HepG2 (cell line): ENCODE measurements around the gene GART. TPM values are rescaled to one million over a fixed set of nuclear protein-coding genes. Genes with fewer than 3 reads are reported as not detected.

Source experiments
- GLI4 ChIP-seq: sonication (generic); formaldehyde crosslinking; IDR thresholded peaks from 2 replicates; pipeline ENCODE4 v1.5.1; 2020; ENCODE audit warnings: missing genetic modification reagents, mild to moderate bottlenecking, moderate library complexity, borderline replicate concordance
- HCFC1 ChIP-seq: fragments of 150-350 bp; IDR thresholded peaks from 2 replicates; pipeline ENCODE4 v1.6.1; 2014; ENCODE audit warnings: low read depth, low read length
- MIER2 ChIP-seq: IDR thresholded peaks from 2 replicates; pipeline ENCODE4 v1.6.1; 2016; ENCODE audit warnings: missing biosample characterization, missing genetic modification reagents
- MXD4 ChIP-seq: IDR thresholded peaks from 2 replicates; pipeline ENCODE4 v1.6.1; 2016; ENCODE audit warnings: mild to moderate bottlenecking, missing biosample characterization, missing genetic modification reagents
- REXO4 ChIP-seq: sonication (generic); formaldehyde crosslinking; IDR thresholded peaks from 2 replicates; pipeline ENCODE4 v1.8.0; 2022; ENCODE audit warnings: missing genetic modification reagents, mild to moderate bottlenecking, borderline replicate concordance
- RNF2 ChIP-seq: fragments of 450-650 bp; conservative IDR thresholded peaks from 2 replicates; pipeline ENCODE4 v1.6.1; 2016; ENCODE audit warnings: low read depth
- SIX4 ChIP-seq: sonication (generic); formaldehyde crosslinking; IDR thresholded peaks from 2 replicates; pipeline ENCODE4 v1.4.0; 2020; ENCODE audit warnings: missing genetic modification reagents
- SOX13 ChIP-seq, 3 experiments: fragments of 450-650 bp in 1 of 3; sonication (generic) in 1 of 3; formaldehyde crosslinking in 1 of 3; IDR thresholded peaks in 2 of 3; conservative IDR thresholded peaks in 1 of 3; 2 replicates each; pipeline versions ENCODE4 v1.5.0 to v1.6.1; 2016 to 2020; ENCODE audit warnings: antibody characterized with exemption in 1 of 3, mild to moderate bottlenecking in 1 of 3, missing compliant biosample characterization in 1 of 3, missing genetic modification reagents in 1 of 3, moderate library complexity in 1 of 3
- SPEN ChIP-seq: sonication (generic); formaldehyde crosslinking; IDR thresholded peaks from 2 replicates; pipeline ENCODE4 v1.5.1; 2020; ENCODE audit warnings: low read depth, mild to moderate bottlenecking, missing genetic modification reagents
- TAF1 ChIP-seq: sonication (generic); formaldehyde crosslinking; IDR thresholded peaks from 2 replicates; pipeline ENCODE4 v1.4.0; 2020; ENCODE audit warnings: missing genetic modification reagents
- YEATS4 ChIP-seq: sonication (generic); formaldehyde crosslinking; IDR thresholded peaks from 2 replicates; pipeline ENCODE4 v1.4.0; 2020; ENCODE audit warnings: missing genetic modification reagents, borderline replicate concordance
- ZNF235 ChIP-seq: sonication (generic); formaldehyde crosslinking; IDR thresholded peaks from 2 replicates; pipeline ENCODE4 v1.8.1; 2023; ENCODE audit warnings: mild to moderate bottlenecking, missing genetic modification reagents, borderline replicate concordance
- ZNF251 ChIP-seq: sonication (generic); formaldehyde crosslinking; IDR thresholded peaks from 2 replicates; pipeline ENCODE4 v1.9.0; 2021; ENCODE audit warnings: mild to moderate bottlenecking, missing genetic modification reagents
- ZNF292 ChIP-seq: sonication (generic); formaldehyde crosslinking; IDR thresholded peaks from 2 replicates; pipeline ENCODE4 v1.8.1; 2022; ENCODE audit warnings: mild to moderate bottlenecking, low read depth, missing genetic modification reagents, borderline replicate concordance
- ZNF318 ChIP-seq: sonication (generic); formaldehyde crosslinking; IDR thresholded peaks from 2 replicates; pipeline ENCODE4 v1.4.0; 2020; ENCODE audit warnings: mild to moderate bottlenecking, missing genetic modification reagents
- ZNF547 ChIP-seq: sonication (generic); formaldehyde crosslinking; IDR thresholded peaks from 2 replicates; pipeline ENCODE4 v1.5.1; 2020; ENCODE audit warnings: mild to moderate bottlenecking, missing genetic modification reagents
- ZNF839 ChIP-seq: sonication (generic); formaldehyde crosslinking; IDR thresholded peaks from 2 replicates; pipeline ENCODE4 v1.4.0; 2020; ENCODE audit warnings: missing genetic modification reagents, mild to moderate bottlenecking, borderline replicate concordance
- ZSCAN30 ChIP-seq: sonication (generic); formaldehyde crosslinking; IDR thresholded peaks from 2 replicates; pipeline ENCODE4 v1.5.0; 2020; ENCODE audit warnings: mild to moderate bottlenecking, missing genetic modification reagents
- polyA plus RNA-seq, 8 experiments: library from polyadenylated mRNA; depleted of rRNA in 3 of 8; stranded (reverse) in 7 of 8; unstranded in 1 of 8; fragments of >200 nt; fragmentation: Illumina TruSeq in 4 of 8; extraction: Trizol in 4 of 8; gene quantifications; 2 replicates each; pipeline versions ENCODE4 v1.2.1 to v1.2.3, GENCODE V29; 2011 to 2016; ENCODE audit warnings: low read depth in 4 of 8, missing spikeins in 1 of 8, mixed read lengths in 1 of 8; ENCODE audit not compliant: insufficient read depth in 1 of 8
- total RNA-seq, 5 experiments: library from RNA; depleted of rRNA; stranded (reverse); fragments of >200 nt; fragmentation: Illumina TruSeq; extraction: Trizol; gene quantifications; 2 replicates each; pipeline ENCODE4 v1.2.3, GENCODE V29; 2016; ENCODE audit warnings: low read depth in 1 of 5
- TF ChIP-seq, protein P1 (sequence below): sonication (generic); formaldehyde crosslinking; IDR thresholded peaks from 2 replicates; pipeline ENCODE4 v1.9.0; 2022; ENCODE audit warnings: missing genetic modification reagents, mild to moderate bottlenecking, borderline replicate concordance

Gene GART
- total and polyA plus RNA-seq, 2 of the 13 experiments (the other 11 are each of a cell fraction or from before 2014, with no cell fraction given): 17.9 to 109 TPM

DNA sequence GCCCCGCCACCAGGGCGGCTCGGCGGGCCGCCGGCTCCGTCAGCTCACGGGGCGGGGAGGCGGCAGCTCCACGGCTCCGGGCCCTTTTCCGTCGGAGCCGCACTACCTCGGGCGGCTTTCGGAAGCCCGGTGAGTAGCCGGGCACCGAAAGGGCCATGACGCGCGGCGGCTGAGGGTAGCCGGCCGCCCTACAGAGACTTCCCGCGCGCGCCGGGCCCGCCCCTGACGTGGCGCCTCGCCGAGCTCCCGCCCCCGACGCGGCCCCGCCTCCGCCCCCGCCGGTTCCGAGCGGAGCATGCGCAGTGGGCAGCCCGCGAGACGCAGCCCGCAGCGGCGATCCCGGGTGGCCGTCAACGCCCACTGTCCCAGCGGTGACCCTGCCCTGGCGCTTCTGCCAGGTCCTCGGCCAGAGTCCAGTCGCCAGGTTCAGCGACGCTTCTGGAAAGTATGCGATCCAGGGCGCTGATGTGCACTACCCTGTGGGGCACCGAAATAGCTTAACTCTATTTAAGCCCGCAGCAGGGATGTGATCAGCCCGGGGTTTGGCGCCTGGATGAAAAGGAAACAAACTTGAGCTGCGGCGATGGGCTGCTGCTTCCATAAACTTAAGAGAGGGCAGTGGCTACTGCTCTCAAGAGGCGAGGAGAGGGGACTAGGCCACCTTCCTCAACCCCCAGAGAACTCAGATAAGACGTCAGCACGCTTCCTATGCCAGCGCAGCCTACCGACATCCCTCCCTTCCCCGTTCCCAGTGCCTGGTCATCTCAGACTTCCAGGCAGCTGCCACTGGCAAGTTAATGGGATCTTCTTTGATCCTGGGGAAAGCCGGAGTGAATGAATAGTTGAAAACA is 46.8 kb upstream of the GART start, which contains the start of gene DONSON (continued):
- TF ChIP-seq ZNF251 (CRISPR knock-in tag) (no peak), MXD4 (CRISPR knock-in tag) (no peak), ZSCAN30 (no peak), MIER2 (no peak), GLI4 (CRISPR knock-in tag) (no peak), SOX13 (IDR thresholded peaks at IDR 0.05) (no peak), SOX13 (CRISPR knock-in tag; conservative IDR thresholded peaks at IDR 0.05 in 1 of 2, IDR thresholded peaks at IDR 0.05 in 1 of 2) (peak in 1 of 2 experiments; percentile 50; a peak in 2 of 4 replicates), ZNF318 (CRISPR knock-in tag) (0 out of 2 replicates have a peak, but pooled peaks have one; percentile 30), ZNF235 (CRISPR knock-in tag) (peak; percentile 70; the same call in 1 of the 2 replicates), REXO4 (no peak), SIX4 (CRISPR knock-in tag) (0 out of 2 replicates have a peak, but pooled peaks have one; percentile 5), TAF1 (CRISPR knock-in tag) (peak; percentile 74), ZNF839 (no peak; the same call in 1 of the 2 replicates), YEATS4 (CRISPR knock-in tag) (peak; percentile 90; the same call in 1 of the 2 replicates), RNF2 (no peak), ZNF547 (CRISPR knock-in tag) (no peak), SPEN (CRISPR knock-in tag) (peak; percentile 80), ZNF292 (CRISPR knock-in tag) (peak; percentile 71; the same call in 1 of the 2 replicates), HCFC1 (no peak)
- TF ChIP-seq, protein P1, sequence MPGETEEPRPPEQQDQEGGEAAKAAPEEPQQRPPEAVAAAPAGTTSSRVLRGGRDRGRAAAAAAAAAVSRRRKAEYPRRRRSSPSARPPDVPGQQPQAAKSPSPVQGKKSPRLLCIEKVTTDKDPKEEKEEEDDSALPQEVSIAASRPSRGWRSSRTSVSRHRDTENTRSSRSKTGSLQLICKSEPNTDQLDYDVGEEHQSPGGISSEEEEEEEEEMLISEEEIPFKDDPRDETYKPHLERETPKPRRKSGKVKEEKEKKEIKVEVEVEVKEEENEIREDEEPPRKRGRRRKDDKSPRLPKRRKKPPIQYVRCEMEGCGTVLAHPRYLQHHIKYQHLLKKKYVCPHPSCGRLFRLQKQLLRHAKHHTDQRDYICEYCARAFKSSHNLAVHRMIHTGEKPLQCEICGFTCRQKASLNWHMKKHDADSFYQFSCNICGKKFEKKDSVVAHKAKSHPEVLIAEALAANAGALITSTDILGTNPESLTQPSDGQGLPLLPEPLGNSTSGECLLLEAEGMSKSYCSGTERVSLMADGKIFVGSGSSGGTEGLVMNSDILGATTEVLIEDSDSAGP (CRISPR knock-in tag): 0 out of 2 replicates have a peak, but pooled peaks have one; percentile 24
